ENCODE data around the gene TMEM47.

The TMEM47 gene

DNA sequence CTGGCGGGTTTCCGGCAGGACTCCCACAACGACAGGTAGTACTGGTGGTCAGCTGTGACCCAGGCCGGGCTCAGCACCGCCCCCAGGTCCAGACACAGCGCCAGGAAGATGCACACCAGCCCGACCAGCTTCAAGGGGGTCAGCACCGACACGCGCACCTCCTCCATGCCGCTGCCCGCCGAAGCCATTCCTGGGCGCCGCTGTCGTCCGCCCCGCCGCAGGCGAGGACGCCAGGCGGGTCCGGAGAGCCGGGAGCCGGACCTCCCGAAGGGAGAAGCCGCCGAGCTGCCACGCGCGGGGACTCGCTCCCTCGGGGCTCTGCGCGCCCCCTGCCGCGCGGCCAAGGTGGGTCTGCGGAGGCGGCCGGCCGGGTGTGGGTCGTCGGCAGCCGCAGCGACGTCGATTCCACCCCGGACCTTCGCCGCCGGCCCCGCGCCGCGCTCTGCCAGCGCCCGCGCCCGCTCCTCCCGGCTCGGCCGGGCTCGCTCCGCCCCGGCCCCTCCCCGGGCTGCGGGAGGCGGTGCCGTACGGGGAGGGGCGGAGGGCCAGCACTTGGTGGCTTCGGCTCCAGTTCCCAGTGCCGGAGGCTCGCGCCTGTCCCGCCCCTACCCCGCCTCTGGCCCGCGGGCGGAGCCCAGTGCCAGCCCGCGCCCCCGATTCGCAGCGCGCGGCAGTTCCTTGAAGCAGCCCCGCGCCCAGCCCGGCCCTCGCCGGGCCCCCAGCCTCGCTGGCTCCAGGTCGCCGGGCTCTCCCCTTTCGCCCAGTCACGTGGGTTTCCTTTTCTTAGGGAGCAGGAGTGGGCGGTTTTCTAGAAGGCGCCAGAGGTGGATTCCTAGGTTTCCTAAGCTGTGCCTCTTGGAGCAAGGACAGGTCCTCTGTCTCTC is at the start of gene TMEM47:
Gene TMEM47 (minus strand): TSS at position 444 of the 884 bp plus-strand sequence. CDS start 256 bp downstream, at position 188.
- DNase-seq, result peak; percentile 55

- DNase-seq, result no peak
Observed at GRCh38 chrX:34687095-34687494, 30.0 kb upstream of the TMEM47 start.

DNA sequence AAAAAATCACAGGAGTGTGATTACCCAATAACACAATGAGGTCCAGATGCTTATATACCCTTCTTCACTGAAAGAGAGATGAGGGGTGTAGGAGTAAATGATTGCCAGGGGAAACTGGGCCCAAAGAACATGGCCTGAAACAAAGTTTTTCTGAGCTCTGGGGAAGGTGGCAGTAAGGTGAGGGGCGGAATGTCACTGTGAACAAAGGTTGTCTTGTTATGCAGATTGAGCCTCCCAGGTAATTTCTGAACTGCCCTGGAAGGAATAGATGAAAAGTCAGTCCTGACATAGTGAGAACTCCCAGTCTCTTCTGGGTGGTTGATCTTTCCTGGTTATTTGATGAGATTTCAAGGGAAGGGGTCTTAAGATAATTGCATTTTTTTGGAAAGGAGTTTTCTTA is 2.5 kb upstream of the TMEM47 start:
- no peak for DNase-seq

- no peak for DNase-seq
Observed at GRCh38 chrX:34658326-34658725, 1.2 kb upstream of the TMEM47 start.

DNA sequence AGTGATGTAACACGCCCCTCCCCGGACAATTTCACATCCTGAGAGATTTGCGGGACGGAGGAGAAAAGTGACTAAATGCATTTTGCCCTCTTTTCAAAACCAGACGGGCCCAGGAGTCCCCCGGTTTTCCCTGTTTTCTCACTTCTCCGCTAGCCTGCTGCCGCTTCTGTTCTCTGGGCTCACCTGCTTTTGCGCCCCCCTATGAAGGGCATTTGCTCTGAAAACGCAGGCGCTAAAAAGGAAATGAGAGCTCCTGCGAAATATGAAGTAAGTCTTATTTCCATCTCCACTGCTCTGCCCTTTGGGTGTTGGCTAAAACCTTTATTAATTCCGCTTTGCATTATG is 613 bp upstream of the TMEM47 start:
- no peak for DNase-seq

DNA sequence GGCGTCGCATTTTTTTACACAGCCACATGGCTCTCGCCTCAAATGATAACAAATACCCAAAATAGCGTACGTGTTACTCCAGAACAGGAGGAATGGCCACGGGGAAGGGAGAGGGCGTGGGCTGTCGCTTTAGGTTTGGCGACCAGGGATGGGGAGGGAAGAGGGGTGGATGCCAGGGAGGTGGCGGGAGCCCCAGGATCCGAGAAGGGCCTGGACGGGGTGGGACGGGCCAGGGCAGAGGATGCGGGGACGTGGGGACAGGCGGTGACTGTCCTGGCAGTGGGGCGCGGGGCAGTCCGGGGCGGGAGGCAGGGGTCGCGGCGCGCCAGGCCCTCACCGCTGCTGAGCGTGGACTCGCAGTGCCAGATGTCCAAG is 631 bp downstream of the TMEM47 start:
- DNase-seq, result no peak

DNA sequence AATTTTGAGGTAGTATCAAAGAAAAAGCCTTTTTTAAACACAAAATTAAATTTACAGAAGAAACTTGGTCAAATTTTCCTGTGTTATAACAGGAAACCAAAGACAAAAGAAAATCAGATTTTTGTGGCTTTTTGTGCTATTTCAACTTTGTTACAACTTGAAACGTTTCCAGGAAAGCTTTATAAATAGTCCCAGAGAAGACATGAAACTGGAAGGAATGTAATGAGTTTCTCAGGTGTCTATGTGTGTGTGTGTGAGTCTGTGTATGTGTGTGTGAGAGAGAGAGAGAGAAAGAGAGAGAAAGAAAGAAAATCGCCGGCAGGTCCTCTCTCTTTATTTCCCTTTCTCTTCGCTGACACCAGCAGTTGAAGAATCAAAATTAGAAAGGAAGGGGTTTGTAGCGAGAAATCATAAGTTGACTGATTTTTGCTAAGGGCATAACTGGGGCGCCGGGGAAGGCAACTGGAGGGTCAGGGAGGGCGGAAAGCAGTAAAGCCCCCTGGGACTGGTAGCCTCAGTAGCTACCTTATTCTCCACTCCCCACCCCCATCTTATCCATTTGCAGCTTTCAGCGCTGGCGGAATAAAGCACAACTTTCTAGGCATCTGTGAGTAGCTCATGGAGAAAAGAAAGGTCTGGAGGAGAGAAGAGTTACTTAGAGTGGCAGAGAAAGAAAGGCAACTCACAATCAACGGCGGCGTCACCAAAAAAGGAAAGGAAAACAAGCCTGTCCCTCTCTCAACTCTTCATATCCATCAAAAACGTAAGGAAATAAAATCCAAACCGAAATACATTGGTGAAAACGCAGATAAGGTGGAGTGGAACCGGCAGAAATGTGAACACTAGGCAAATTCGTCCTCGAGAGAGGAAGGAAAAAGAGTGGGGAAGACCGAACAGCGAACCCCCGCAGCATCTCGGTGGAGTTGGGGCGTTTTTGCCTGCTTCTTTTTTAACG is 1.3 kb downstream of the TMEM47 start:
- DNase-seq, result no peak

GRCh38 chrX:34654696-34655490 is 2.2 kb downstream of the TMEM47 start:
- no peak for DNase-seq

DNA sequence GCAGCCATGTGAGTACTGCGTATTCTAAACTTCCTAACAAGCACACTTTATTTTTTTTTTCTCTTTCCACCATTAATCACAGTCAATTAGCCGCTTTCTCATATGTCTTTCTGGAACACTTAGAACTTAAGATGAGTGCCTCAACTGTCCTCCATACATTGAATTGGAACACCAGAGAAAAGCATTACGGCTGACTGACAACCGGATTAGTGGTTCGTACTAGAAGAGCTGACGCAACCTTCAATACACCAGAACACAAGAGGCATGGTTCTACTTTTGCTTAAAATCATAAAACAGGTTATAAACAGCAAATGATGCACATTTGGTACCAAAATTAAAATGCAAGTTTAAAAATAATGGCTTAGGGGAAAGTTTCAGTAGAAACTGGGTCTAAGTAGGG is 3.3 kb downstream of the TMEM47 start:
- no peak for DNase-seq

DNA sequence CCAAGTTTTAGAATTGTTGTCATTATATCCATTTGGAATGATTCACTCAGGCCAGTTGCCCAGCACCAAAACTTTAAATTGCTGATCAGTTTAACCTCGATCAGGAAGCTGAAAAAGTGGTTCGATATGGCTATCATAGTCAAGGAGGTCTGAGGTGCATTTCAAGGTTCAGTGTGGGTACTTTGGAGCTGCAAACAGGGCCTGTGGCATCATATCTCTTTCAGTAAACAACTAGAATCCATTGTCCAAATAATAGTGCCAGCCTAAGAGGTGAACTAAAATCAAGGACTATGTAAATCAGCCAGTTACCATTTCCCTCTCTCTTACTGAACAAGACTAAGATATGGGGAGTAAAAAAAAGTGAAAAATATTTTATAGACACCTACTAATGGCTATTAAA is 14.2 kb downstream of the TMEM47 start:
- DNase-seq, result no peak

DNA sequence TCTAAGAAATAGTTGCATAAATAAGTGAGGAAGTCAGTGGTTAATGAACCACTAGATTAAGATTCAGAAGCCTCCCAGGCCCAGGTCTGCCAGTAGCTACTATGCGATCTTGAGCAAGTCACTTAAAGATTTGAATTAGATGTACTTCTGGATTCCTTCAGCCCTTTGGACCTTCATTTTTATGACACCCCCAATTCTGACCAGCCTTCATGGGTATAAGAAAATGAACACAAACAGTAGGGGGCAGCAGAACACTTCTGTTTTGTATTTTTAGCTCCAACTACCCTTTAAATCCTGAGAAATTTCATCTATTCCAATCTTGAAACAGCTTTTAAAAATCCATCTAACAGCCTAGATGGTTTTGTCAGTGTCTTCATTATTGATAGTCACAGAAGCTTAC is 19.0 kb downstream of the TMEM47 start:
- DNase-seq, result peak; percentile 12

DNA sequence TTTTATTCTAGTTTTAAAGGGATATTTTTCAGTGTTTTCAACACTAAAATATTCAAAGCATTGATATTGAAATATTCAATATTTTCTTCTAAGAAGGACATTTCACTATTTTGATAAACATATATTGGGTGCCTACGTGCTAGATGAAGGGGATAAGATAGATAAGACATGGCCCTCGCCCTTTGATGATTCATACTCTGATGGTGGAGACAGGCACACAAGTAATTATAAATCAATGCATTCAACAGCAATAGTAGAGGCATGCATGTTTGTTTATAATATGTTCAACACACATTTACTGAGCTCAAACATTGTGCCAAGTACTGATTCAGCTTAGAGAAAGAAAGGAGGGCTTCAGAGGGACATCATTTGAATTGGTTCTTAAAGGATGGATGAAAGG is 22.7 kb downstream of the TMEM47 start:
- no peak for DNase-seq

GRCh38 chrX:34632384-34632783 is 24.7 kb downstream of the TMEM47 start:
- DNase-seq, result no peak

DNA sequence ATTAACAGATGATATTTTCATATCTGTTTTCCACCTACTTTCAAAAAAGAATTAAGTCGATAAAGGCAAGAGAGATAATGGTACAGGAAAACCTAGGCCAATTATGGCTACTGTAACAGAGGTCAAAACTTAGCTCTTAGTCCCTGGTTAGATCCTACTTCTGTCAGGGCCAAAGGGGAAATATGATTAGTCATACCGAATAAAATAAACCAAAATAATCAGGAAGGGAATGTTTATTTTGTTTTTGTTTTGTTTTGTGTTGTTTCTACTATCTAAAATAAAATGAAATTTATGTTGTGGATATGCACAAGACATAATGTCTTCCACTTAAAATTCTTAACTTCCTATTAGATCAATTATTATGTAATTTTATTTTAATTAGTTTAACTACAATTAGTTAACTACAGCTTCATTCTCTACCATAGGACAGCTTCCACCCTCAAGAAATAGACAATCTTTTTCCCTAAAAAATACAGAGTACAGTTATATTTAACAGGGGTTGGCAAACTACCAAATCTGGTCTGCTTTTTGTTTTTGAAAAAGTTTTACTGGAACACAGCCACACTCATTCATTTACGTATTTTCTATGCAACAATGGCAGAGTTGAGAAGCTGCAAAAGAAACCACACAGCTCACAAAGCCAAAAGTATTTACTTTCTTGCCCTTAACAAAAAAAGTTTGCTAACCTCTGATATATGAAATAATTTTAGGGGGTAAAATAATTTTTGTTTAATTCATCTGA is 25.4 kb downstream of the TMEM47 start:
- no peak for DNase-seq

- DNase-seq, result no peak
Observed at GRCh38 chrX:34629572-34629971, 27.5 kb downstream of the TMEM47 start.

GRCh38 chrX:34624416-34624815 is 32.7 kb downstream of the TMEM47 start:
- DNase-seq, result no peak

DNA sequence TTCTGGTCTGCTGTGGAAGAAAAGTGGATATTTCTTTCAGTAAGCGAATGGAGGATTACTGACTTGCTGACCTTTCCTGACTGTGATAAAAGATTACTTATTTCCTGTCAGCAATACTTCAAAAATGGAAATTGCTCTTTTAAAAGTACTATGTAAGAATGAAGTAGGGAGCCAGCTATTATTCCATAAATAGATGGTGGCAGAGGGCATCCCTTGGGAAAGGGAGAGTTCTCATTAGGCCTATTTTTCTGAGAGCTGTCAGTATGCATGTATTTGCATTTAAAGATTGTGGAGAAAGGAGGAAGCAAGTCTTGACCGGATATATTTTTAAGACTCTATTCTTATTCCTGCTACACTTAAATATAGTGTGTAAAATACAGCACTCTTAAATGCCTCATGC is 37.2 kb downstream of the TMEM47 start:
- DNase-seq, result no peak

DNA sequence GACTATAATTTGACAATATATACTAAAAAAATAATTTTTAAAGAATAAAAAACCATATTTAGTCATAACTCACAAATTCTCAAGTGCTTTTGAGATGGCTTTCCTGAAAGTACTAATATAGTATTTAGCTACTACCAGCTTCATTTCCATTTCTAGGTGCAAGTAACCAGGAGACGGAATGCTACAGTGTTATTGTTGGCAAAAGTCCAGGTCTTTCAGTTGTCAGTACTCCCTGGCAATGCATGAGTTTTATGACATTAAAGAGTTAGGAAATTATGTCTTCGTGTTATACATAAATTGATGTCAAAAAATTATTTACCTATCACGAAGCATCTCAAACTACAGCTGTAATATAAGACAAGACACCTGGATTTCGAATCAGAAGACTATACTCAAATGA is 45.0 kb downstream of the TMEM47 start:
- no peak for DNase-seq

- DNase-seq, result no peak
Observed at GRCh38 chrX:34598362-34598761, 58.7 kb downstream of the TMEM47 start.

DNA sequence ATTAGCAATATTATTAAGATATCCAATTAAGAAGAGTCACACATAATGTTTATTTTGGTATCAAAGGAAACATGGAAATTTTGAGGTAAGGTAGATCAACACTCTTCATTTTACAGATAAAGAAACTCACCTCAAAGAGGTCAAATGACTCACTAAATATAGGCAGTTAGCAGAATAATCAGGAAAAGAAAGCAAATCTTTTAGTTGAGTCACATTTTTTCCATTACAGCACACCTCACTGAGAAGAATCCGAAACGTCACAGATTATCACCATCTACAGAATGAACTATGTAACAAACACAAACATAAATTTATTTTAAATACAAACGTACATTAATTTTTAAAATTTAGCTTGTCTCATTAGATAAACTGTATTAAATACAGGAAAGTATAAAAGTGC is 70.1 kb downstream of the TMEM47 start:
- DNase-seq, result no peak

DNA sequence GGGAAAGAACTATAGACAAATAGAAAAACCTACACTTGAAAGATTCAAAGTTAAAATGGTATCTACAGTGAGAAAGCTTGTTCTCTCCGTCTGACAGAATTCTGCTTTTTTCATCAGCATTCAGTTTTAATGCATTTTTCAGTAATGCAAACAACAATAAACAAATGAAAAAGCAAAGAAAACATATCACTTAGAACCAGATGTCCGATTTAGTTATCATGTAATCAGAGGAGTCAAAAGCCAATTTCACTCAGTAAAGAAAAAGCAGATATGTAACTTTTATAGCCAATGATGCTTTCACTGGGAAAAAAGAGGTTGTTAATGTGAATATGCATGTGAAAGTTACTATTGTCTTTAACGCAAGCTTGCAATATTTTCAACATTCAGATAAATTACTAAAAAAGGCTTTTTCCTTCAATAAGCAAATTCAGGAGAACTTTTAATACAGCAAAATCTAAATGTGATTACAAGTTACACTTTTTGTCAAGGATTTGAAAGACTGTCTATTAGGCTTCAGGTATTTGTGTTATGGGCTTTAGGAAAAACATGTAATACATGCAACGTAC is 70.7 kb downstream of the TMEM47 start:
- no peak for DNase-seq

DNA sequence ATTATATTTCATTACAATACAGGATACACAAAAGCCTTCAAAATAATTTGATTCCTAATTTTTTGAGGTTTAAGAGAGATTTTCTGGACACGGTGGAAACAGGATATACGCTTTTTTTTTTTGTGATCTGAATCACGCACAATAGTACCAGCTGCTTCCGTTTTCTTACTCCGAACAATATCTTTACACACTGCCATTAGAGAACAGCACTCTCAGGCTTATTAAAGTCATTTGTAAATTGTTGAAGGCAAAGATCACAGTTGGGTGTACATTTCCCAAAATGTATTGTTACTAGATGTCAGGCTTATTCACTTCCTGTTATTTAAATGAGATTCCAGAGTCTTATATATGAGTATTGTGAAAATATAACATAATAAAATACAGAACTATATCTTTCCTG is 71.5 kb downstream of the TMEM47 start:
- no peak for DNase-seq
